ENCODE measurements around the gene TTBK1. TPM values are rescaled to one million over a fixed set of nuclear protein-coding genes. Genes with fewer than 3 reads are reported as not detected.

The TTBK1 gene
- polyA plus RNA-seq, 2 of the 4 experiments (the other 2 are of a cell fraction): 0.04 TPM; not detected in 1

GRCh38 chr6:43286980-43287716 is 43.9 kb downstream of the TTBK1 start:
- CTCF ChIA-PET: interaction anchor here (0.6 to 2.6 kb wide), 7 partner anchors 9 to 110 kb away, joined by 3 to 6 read pairs (median 3); no protein-coding TSS in a partner anchor
- 88% methylated on average over 4 of the region's 10 CpGs for whole genome bisulfite sequencing (ENCODE audit: missing lambda C conversion rate)
- H3K27ac ChIP-seq: peak overlapping the region; percentile 5 to 63; a peak in 3 of 6 replicates
- DNase-seq (ENCODE audit: low read depth in 1 of 2, low spot score in 1 of 2) (no peak), FAIRE-seq (no peak), ATAC-seq (peak; percentile 21 to 70; a peak in 3 of 6 replicates)
- POLR2A ChIA-PET: interaction anchor here (0.6 kb wide), 1 partner anchor 313 kb away, joined by 3 read pairs; no protein-coding TSS in a partner anchor
- peaks cover 14% of the 10 kb centered on the region; the same call in 2 of the 3 replicates for H3K4me1 ChIP-seq
- TF ChIP-seq, protein P1, sequence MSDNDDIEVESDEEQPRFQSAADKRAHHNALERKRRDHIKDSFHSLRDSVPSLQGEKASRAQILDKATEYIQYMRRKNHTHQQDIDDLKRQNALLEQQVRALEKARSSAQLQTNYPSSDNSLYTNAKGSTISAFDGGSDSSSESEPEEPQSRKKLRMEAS (IDR thresholded peaks at IDR 0.05): no peak
- peak in 1 of 2 experiments; percentile 26; a peak in 1 of 5 replicates for TF ChIP-seq RAD21 (conservative IDR thresholded peaks at IDR 0.05 in 1 of 2, IDR thresholded peaks at IDR 0.05 in 1 of 2)
- H3K4me2 ChIP-seq: peak overlapping the region; percentile 37; the same call in 2 of the 3 replicates
- H3K9me3 ChIP-seq: no peaks in the 10 kb centered on the region
- H3K4me3 ChIP-seq: no peak overlapping the region

GRCh38 chr6:43287717-43288679 is 44.7 kb downstream of the TTBK1 start:
- FAIRE-seq (no peak), DNase-seq (ENCODE audit: low read depth in 1 of 2, low spot score in 1 of 2) (no peak), ATAC-seq (peak in 1 of 2 experiments; percentile 27; a peak in 2 of 6 replicates)
- ChIA-PET CTCF (interaction anchor here (0.8 to 2.6 kb wide), 4 partner anchors 8 to 46 kb away, joined by 3 to 6 read pairs (median 4); no protein-coding TSS in a partner anchor), POLR2A (no interaction called here)
- TF ChIP-seq ESRRA (IDR thresholded peaks at IDR 0.05; ENCODE audit: borderline replicate concordance, low read length) (no peak), NR3C1 (IDR thresholded peaks at IDR 0.05) (no peak), RCOR1 (IDR thresholded peaks at IDR 0.05; ENCODE audit: low read depth, low read length) (no peak), RFX5 (IDR thresholded peaks at IDR 0.05) (no peak)
- H3K9me3 ChIP-seq: no peaks in the 10 kb centered on the region
- peak overlapping the region in 1 of 2 experiments; percentile 63; a peak in 3 of 6 replicates for H3K27ac ChIP-seq
- H3K4me3 ChIP-seq: no peak overlapping the region
- H3K4me2 ChIP-seq: peak overlapping the region; percentile 37; the same call in 2 of the 3 replicates
- WGBS (ENCODE audit: missing lambda C conversion rate): 64% methylated on average over 6 of the region's 7 CpGs
- peaks cover 14% of the 10 kb centered on the region; the same call in 2 of the 3 replicates for H3K4me1 ChIP-seq

GRCh38 chr6:43290339-43290904 is 47.1 kb downstream of the TTBK1 start:
- no peaks in the 10 kb centered on the region for H3K9me3 ChIP-seq
- DNase-seq (ENCODE audit: low read depth in 1 of 2, low spot score in 1 of 2) (no peak), FAIRE-seq (no peak), ATAC-seq (no peak)
- peaks cover 14% of the 10 kb centered on the region; the same call in 2 of the 3 replicates for H3K4me1 ChIP-seq
- H3K4me2 ChIP-seq: no peak overlapping the region
- no peak for TF ChIP-seq ZC3H11A (IDR thresholded peaks at IDR 0.05)
- no peak for TF ChIP-seq CBX8 (IDR thresholded peaks at IDR 0.05)
- TF ChIP-seq POLR2AphosphoS2 (conservative IDR thresholded peaks at IDR 0.05; ENCODE audit: low read length): no peak
- ChIA-PET CTCF (no interaction called here), POLR2A (no interaction called here)
- H3K4me3 ChIP-seq: no peak overlapping the region
- 56% methylated on average over 3 of the region's 3 CpGs for WGBS (ENCODE audit: missing lambda C conversion rate)
- H3K27ac ChIP-seq: no peak overlapping the region

- Histone ChIP-seq H3K9me3 (no peaks in the 10 kb centered on the region), H3K27ac (no peak overlapping the region), H3K4me2 (no peak overlapping the region), H3K4me1 (peaks cover 14% of the 10 kb centered on the region; the same call in 2 of the 3 replicates), H3K4me3 (no peak overlapping the region)
- POLR2A ChIA-PET: no interaction called here
- TF ChIP-seq CBX8 (IDR thresholded peaks at IDR 0.05): no peak
- TF ChIP-seq, protein P2, sequence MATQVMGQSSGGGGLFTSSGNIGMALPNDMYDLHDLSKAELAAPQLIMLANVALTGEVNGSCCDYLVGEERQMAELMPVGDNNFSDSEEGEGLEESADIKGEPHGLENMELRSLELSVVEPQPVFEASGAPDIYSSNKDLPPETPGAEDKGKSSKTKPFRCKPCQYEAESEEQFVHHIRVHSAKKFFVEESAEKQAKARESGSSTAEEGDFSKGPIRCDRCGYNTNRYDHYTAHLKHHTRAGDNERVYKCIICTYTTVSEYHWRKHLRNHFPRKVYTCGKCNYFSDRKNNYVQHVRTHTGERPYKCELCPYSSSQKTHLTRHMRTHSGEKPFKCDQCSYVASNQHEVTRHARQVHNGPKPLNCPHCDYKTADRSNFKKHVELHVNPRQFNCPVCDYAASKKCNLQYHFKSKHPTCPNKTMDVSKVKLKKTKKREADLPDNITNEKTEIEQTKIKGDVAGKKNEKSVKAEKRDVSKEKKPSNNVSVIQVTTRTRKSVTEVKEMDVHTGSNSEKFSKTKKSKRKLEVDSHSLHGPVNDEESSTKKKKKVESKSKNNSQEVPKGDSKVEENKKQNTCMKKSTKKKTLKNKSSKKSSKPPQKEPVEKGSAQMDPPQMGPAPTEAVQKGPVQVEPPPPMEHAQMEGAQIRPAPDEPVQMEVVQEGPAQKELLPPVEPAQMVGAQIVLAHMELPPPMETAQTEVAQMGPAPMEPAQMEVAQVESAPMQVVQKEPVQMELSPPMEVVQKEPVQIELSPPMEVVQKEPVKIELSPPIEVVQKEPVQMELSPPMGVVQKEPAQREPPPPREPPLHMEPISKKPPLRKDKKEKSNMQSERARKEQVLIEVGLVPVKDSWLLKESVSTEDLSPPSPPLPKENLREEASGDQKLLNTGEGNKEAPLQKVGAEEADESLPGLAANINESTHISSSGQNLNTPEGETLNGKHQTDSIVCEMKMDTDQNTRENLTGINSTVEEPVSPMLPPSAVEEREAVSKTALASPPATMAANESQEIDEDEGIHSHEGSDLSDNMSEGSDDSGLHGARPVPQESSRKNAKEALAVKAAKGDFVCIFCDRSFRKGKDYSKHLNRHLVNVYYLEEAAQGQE (IDR thresholded peaks at IDR 0.05): no peak
- no peak for TF ChIP-seq USF2 (IDR thresholded peaks at IDR 0.05)
- TF ChIP-seq TFCP2L1 (CRISPR knock-in tag; IDR thresholded peaks at IDR 0.05): no peak
- TF ChIP-seq ZNF302 (CRISPR knock-in tag; IDR thresholded peaks at IDR 0.05): no peak
- no peak for TF ChIP-seq RCOR1 (IDR thresholded peaks at IDR 0.05; ENCODE audit: low read depth, low read length)
- TF ChIP-seq NFE2L2 (conservative IDR thresholded peaks at IDR 0.05; ENCODE audit: low read length): no peak
- no peak for TF ChIP-seq RARB (CRISPR knock-in tag; IDR thresholded peaks at IDR 0.05)
- ATAC-seq (no peak), DNase-seq (ENCODE audit: low read depth in 1 of 2, low spot score in 1 of 2) (no peak), FAIRE-seq (no peak)
- CTCF ChIA-PET: interaction anchor here (1.4 kb wide), 1 partner anchor 10 kb away, joined by 5 read pairs; no protein-coding TSS in a partner anchor
- 78% methylated on average over 6 of the region's 6 CpGs for WGBS (ENCODE audit: missing lambda C conversion rate)
Observed at GRCh38 chr6:43290905-43291355, 47.6 kb downstream of the TTBK1 start.

Data from A549 (cell line).